ENCODE results near the gene RPS8. TPM values are rescaled to one million over a fixed set of nuclear protein-coding genes. Genes with fewer than 3 reads are reported as not detected.

Gene RPS8
- total RNA-seq, 1 donor from 2014 or later, result 4,281 TPM

GRCh38 chr1:44803062-44803311 is 27.6 kb downstream of the RPS8 start:
- Mint-ChIP-seq H3K27ac (peak overlapping the region; percentile 55), H3K36me3 (peaks cover 9% of the 10 kb centered on the region), H3K9me3 (no peaks in the 10 kb centered on the region), H3K4me3 (peak overlapping the region; percentile 62), H3K4me1 (peaks cover 43% of the 10 kb centered on the region), H3K27me3 (ENCODE audit: insufficient read depth, low read depth) (peaks cover 19% of the 10 kb centered on the region)
- H3K9me3 ChIP-seq (ENCODE audit: low read depth), result no peaks in the 10 kb centered on the region
- H3K4me2 ChIP-seq, result peak overlapping the region; percentile 57
- H3K4me1 ChIP-seq, result peaks cover 40% of the 10 kb centered on the region
- H3K9ac ChIP-seq, result no peak overlapping the region
- no peaks in the 10 kb centered on the region for H3K79me2 ChIP-seq (ENCODE audit: low read depth)
- no peak overlapping the region for H2AFZ ChIP-seq (replicated peaks)
- DNase-seq (ENCODE audit: low spot score), result no peak
- no peak overlapping the region for H3K27ac ChIP-seq
- no peaks in the 10 kb centered on the region for H3K36me3 ChIP-seq
- TF ChIP-seq EZH2phosphoT487 (IDR thresholded peaks at IDR 0.05), result no peak
- H4K20me1 ChIP-seq (ENCODE audit: low read depth), result peaks cover 14% of the 10 kb centered on the region
- peaks cover 32% of the 10 kb centered on the region for H3F3A ChIP-seq (ENCODE audit: low read depth)
- no peak overlapping the region for H3K4me3 ChIP-seq
- peaks cover 9% of the 10 kb centered on the region for H3K27me3 ChIP-seq

GRCh38 chr1:44803312-44804095 is 28.2 kb downstream of the RPS8 start:
- peak overlapping the region; percentile 55 for H3K27ac Mint-ChIP-seq
- no peak overlapping the region for H3K27ac ChIP-seq
- no peak overlapping the region for H3K4me2 ChIP-seq
- H3K36me3 ChIP-seq, result no peaks in the 10 kb centered on the region
- no peak overlapping the region for H3K9ac ChIP-seq
- peak overlapping the region; percentile 62 for H3K4me3 Mint-ChIP-seq
- peaks cover 9% of the 10 kb centered on the region for H3K27me3 ChIP-seq
- peaks cover 45% of the 10 kb centered on the region for H3K4me1 ChIP-seq
- no peaks in the 10 kb centered on the region for H3K9me3 Mint-ChIP-seq
- DNase-seq (ENCODE audit: low spot score), result no peak
- peaks cover 9% of the 10 kb centered on the region for H3K36me3 Mint-ChIP-seq
- H4K20me1 ChIP-seq (ENCODE audit: low read depth), result peaks cover 14% of the 10 kb centered on the region
- H2AFZ ChIP-seq (replicated peaks), result no peak overlapping the region
- peaks cover 48% of the 10 kb centered on the region for H3K4me1 Mint-ChIP-seq
- no peak overlapping the region for H3K4me3 ChIP-seq
- peaks cover 19% of the 10 kb centered on the region for H3K27me3 Mint-ChIP-seq (ENCODE audit: insufficient read depth, low read depth)
- H3K79me2 ChIP-seq (ENCODE audit: low read depth), result no peaks in the 10 kb centered on the region
- TF ChIP-seq EZH2phosphoT487 (IDR thresholded peaks at IDR 0.05) (no peak), EZH2 (IDR thresholded peaks at IDR 0.05) (no peak)
- TF ChIP-seq, protein P1, sequence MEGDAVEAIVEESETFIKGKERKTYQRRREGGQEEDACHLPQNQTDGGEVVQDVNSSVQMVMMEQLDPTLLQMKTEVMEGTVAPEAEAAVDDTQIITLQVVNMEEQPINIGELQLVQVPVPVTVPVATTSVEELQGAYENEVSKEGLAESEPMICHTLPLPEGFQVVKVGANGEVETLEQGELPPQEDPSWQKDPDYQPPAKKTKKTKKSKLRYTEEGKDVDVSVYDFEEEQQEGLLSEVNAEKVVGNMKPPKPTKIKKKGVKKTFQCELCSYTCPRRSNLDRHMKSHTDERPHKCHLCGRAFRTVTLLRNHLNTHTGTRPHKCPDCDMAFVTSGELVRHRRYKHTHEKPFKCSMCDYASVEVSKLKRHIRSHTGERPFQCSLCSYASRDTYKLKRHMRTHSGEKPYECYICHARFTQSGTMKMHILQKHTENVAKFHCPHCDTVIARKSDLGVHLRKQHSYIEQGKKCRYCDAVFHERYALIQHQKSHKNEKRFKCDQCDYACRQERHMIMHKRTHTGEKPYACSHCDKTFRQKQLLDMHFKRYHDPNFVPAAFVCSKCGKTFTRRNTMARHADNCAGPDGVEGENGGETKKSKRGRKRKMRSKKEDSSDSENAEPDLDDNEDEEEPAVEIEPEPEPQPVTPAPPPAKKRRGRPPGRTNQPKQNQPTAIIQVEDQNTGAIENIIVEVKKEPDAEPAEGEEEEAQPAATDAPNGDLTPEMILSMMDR (IDR thresholded peaks at IDR 0.05), result no peak
- no peaks in the 10 kb centered on the region for H3K9me3 ChIP-seq (ENCODE audit: low read depth)
- peaks cover 28% of the 10 kb centered on the region for H3F3A ChIP-seq (ENCODE audit: low read depth)

DNA sequence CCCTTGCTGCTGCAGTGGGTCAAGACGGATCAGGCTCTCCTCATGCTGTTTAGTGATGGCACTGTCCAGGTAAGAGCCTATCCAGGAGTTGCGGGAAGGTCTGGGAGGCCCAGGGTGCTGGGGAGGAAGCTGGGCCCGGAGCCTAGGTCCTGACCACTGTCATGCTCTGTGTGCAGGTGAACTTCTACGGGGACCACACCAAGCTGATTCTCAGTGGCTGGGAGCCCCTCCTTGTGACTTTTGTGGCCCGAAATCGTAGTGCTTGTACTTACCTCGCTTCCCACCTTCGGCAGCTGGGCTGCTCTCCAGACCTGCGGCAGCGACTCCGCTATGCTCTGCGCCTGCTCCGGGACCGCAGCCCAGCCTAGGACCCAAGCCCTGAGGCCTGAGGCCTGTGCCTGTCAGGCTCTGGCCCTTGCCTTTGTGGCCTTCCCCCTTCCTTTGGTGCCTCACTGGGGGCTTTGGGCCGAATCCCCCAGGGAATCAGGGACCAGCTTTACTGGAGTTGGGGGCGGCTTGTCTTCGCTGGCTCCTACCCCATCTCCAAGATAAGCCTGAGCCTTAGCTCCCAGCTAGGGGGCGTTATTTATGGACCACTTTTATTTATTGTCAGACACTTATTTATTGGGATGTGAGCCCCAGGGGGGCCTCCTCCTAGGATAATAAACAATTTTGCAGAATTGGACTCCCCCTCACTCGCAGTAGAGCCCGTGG is 30.1 kb downstream of the RPS8 start:
- H3K36me3 Mint-ChIP-seq, result peaks cover 9% of the 10 kb centered on the region
- Histone ChIP-seq H3F3A (ENCODE audit: low read depth) (peaks cover 17% of the 10 kb centered on the region), H3K4me3 (no peak overlapping the region), H3K79me2 (ENCODE audit: low read depth) (no peaks in the 10 kb centered on the region), H3K27me3 (peaks cover 8% of the 10 kb centered on the region), H4K20me1 (ENCODE audit: low read depth) (peaks cover 14% of the 10 kb centered on the region), H3K27ac (no peak overlapping the region), H3K9me3 (ENCODE audit: low read depth) (no peaks in the 10 kb centered on the region), H2AFZ (replicated peaks) (no peak overlapping the region), H3K9ac (no peak overlapping the region), H3K36me3 (no peaks in the 10 kb centered on the region), H3K4me1 (peaks cover 53% of the 10 kb centered on the region), H3K4me2 (no peak overlapping the region)
- no peak overlapping the region for H3K4me3 Mint-ChIP-seq
- TF ChIP-seq EZH2phosphoT487 (IDR thresholded peaks at IDR 0.05), result no peak
- TF ChIP-seq EZH2 (IDR thresholded peaks at IDR 0.05), result no peak
- TF ChIP-seq, protein P1 (IDR thresholded peaks at IDR 0.05), result no peak
- H3K9me3 Mint-ChIP-seq, result no peaks in the 10 kb centered on the region
- H3K27ac Mint-ChIP-seq, result peak overlapping the region; percentile 57
- DNase-seq (ENCODE audit: low spot score), result no peak
- H3K27me3 Mint-ChIP-seq (ENCODE audit: insufficient read depth, low read depth), result peaks cover 19% of the 10 kb centered on the region
- H3K4me1 Mint-ChIP-seq, result peaks cover 60% of the 10 kb centered on the region
